Measurements from ENCODE around the gene ZBTB1.
"Not testable (repeated sequence)": the region's sequence is repeated elsewhere in the genome, so short reads cannot be mapped to it uniquely, and the experiment has no call there.

ZBTB1 gene

GRCh38 chr14:64536488-64537245 lies 32.1 kb downstream of the ZBTB1 start:
- no peak for DNase-seq

- DNase-seq: peak; percentile 91
These were observed 35.9 kb downstream of the ZBTB1 start, which contains the start of gene HSPA2 for GRCh38 chr14:64540208-64541202. Gene HSPA2 (plus strand): TSS chr14:64540741. CDS start chr14:64540850, 109 bp downstream.

- DNase-seq: no peak
These were observed 36.8 kb downstream of the ZBTB1 start for GRCh38 chr14:64541261-64541971.

- no peak for DNase-seq
These were observed 37.6 kb downstream of the ZBTB1 start for GRCh38 chr14:64541972-64542835.

- DNase-seq: no peak
These were observed 38.2 kb downstream of the ZBTB1 start for GRCh38 chr14:64542836-64543201.

- no peak for DNase-seq
These were observed 40.2 kb downstream of the ZBTB1 start for GRCh38 chr14:64544607-64545312.

GRCh38 chr14:64549016-64549415 lies 44.4 kb downstream of the ZBTB1 start:
- no peak for DNase-seq

- DNase-seq: peak; percentile 65
These were observed 45.4 kb downstream of the ZBTB1 start, which contains the start of gene PPP1R36 for GRCh38 chr14:64549791-64550620. Gene PPP1R36 (plus strand): TSS chr14:64549961. CDS start chr14:64549998, 37 bp downstream.

- DNase-seq: no peak
These were observed 46.2 kb downstream of the ZBTB1 start for GRCh38 chr14:64550621-64551333.

- no peak for DNase-seq
These were observed 50.0 kb downstream of the ZBTB1 start for GRCh38 chr14:64554556-64554955.

- no peak for DNase-seq
These were observed 52.0 kb downstream of the ZBTB1 start for GRCh38 chr14:64556526-64556925.

- DNase-seq: not testable (repeated sequence)
These were observed 53.6 kb downstream of the ZBTB1 start for GRCh38 chr14:64558216-64558615.

GRCh38 chr14:64561631-64562030 lies 57.1 kb downstream of the ZBTB1 start:
- DNase-seq: no peak

GRCh38 chr14:64562436-64562835 lies 57.9 kb downstream of the ZBTB1 start:
- DNase-seq: no peak

GRCh38 chr14:64563696-64564095 lies 59.1 kb downstream of the ZBTB1 start:
- no peak for DNase-seq

- no peak for DNase-seq
These were observed 62.1 kb downstream of the ZBTB1 start for GRCh38 chr14:64566651-64567122.

- DNase-seq: no peak
These were observed 64.6 kb downstream of the ZBTB1 start for GRCh38 chr14:64569138-64569631.

GRCh38 chr14:64569646-64570045 lies 65.1 kb downstream of the ZBTB1 start:
- not testable (repeated sequence) for DNase-seq

All from NCI-H2107 (cell line).